Measurements from ENCODE around the gene CNPY1. TPM values are rescaled to one million over a fixed set of nuclear protein-coding genes. Genes with fewer than 3 reads are reported as not detected.

CNPY1 gene
- polyA plus RNA-seq, 1 of the 3 experiments (the other 2 are of a cell fraction): not detected

GRCh38 chr7:155583636-155584035 lies 37.3 kb upstream of the CNPY1 start:
- WGBS (ENCODE audit: low lambda C conversion rate): 33% methylated on average over 3 of the region's 3 CpGs
- no peaks in the 10 kb centered on the region for H3K9me3 ChIP-seq
- POLR2A ChIA-PET: no interaction called here
- H3K36me3 ChIP-seq (replicated peaks in 1 of 2; ENCODE audit: control insufficient read depth in 1 of 2, insufficient read depth in 2 of 2, low read length in 1 of 2): no peaks in the 10 kb centered on the region
- peaks cover 0 to 14% of the 10 kb centered on the region in 2 experiments; a peak in 1 of 4 replicates for H3K4me1 ChIP-seq (ENCODE audit: control insufficient read depth in 1 of 2, insufficient read depth in 2 of 2, low read depth in 1 of 2, low read length in 1 of 2)
- no peaks in the 10 kb centered on the region for H4K20me1 ChIP-seq (ENCODE audit: insufficient read depth)
- H3K9me2 ChIP-seq: no peaks in the 10 kb centered on the region
- H2AFZ ChIP-seq (ENCODE audit: low read depth): no peak overlapping the region
- no peak overlapping the region for H3K4me3 ChIP-seq (ENCODE audit: low read depth in 2 of 2, low read length in 1 of 2)
- no peak overlapping the region for H3K4me2 ChIP-seq
- H3K27ac ChIP-seq (ENCODE audit: low read depth in 2 of 2, low read length in 1 of 2): no peak overlapping the region
- no peaks in the 10 kb centered on the region for H3K79me2 ChIP-seq (ENCODE audit: insufficient read depth)
- H3K9ac ChIP-seq: no peak overlapping the region
- no peaks in the 10 kb centered on the region for H3F3A ChIP-seq (replicated peaks; ENCODE audit: insufficient read depth)
- no peak for DNase-seq
- no peak for TF ChIP-seq JUND (IDR thresholded peaks at IDR 0.05)
- no peak for TF ChIP-seq USF2 (IDR thresholded peaks at IDR 0.05; ENCODE audit: borderline replicate concordance, low read depth, low read length)
- TF ChIP-seq EZH2phosphoT487 (IDR thresholded peaks at IDR 0.05; ENCODE audit: borderline replicate concordance, low read depth): no peak
- no peak for TF ChIP-seq YY1 (IDR thresholded peaks at IDR 0.05; ENCODE audit: low read depth)
- TF ChIP-seq FOXM1 (IDR thresholded peaks at IDR 0.05; ENCODE audit: low read depth): no peak
- TF ChIP-seq TEAD4 (IDR thresholded peaks at IDR 0.05; ENCODE audit: borderline replicate concordance, insufficient read depth): no peak
- TF ChIP-seq POLR2AphosphoS5 (IDR thresholded peaks at IDR 0.05; ENCODE audit: low read depth, low read length): no peak
- no peak for TF ChIP-seq SMC3 (IDR thresholded peaks at IDR 0.05; ENCODE audit: low read depth, low read length)
- TF ChIP-seq GATA2 (CRISPR knock-in tag; IDR thresholded peaks at IDR 0.05): no peak
- TF ChIP-seq GABPA (IDR thresholded peaks at IDR 0.05; ENCODE audit: low read depth): no peak
- TF ChIP-seq MXI1 (IDR thresholded peaks at IDR 0.05; ENCODE audit: low read depth, low read length): no peak
- TF ChIP-seq RCOR1 (IDR thresholded peaks at IDR 0.05; ENCODE audit: low read length): no peak
- TF ChIP-seq EP300 (IDR thresholded peaks at IDR 0.05; ENCODE audit: borderline replicate concordance in 1 of 2, low read depth in 1 of 2, low read length in 1 of 2): no peak
- no peak for TF ChIP-seq SIN3A (IDR thresholded peaks at IDR 0.05; ENCODE audit: borderline replicate concordance, low read depth, low read length)
- TF ChIP-seq NRF1 (IDR thresholded peaks at IDR 0.05; ENCODE audit: low read depth, low read length): no peak
- TF ChIP-seq NFIC (IDR thresholded peaks at IDR 0.05; ENCODE audit: borderline replicate concordance): no peak
- no peak for TF ChIP-seq REST (IDR thresholded peaks at IDR 0.05; ENCODE audit: low read depth, low read length)
- no peak for TF ChIP-seq MEF2A (IDR thresholded peaks at IDR 0.05; ENCODE audit: borderline replicate concordance, low read depth)
- no peak for TF ChIP-seq MAX (IDR thresholded peaks at IDR 0.05; ENCODE audit: low read depth)
- no peak for TF ChIP-seq PBX3 (IDR thresholded peaks at IDR 0.05)
- H3K27me3 ChIP-seq (ENCODE audit: insufficient read depth): peaks cover 77% of the 10 kb centered on the region
- CTCF ChIA-PET: interaction anchor here (1.1 to 8.2 kb wide), 6 partner anchors 14 to 200 kb away, joined by 3 to 117 read pairs (median 3); no protein-coding TSS in a partner anchor

Measured in SK-N-SH (cell line).